GM18517 (cell line): Measurements from ENCODE around the gene DGKG.

ENCODE experiments used
- ATAC-seq: cut with Tn5 transposase; IDR thresholded peaks from one replicate; pipeline ENCODE4 v1.9.1; 2021; ENCODE audit warnings: mild to moderate bottlenecking, moderate library complexity; ENCODE audit not compliant: unreplicated experiment

The DGKG gene

GRCh38 chr3:186320862-186321568 is 41.0 kb downstream of the DGKG start:
- no peak for ATAC-seq

- ATAC-seq = no peak
These were observed 42.1 kb downstream of the DGKG start for GRCh38 chr3:186319945-186320344.

GRCh38 chr3:186318135-186318534 is 43.9 kb downstream of the DGKG start:
- ATAC-seq = no peak

- ATAC-seq = no peak
These were observed 44.6 kb downstream of the DGKG start for GRCh38 chr3:186317478-186317877.

- ATAC-seq = no peak
These were observed 45.3 kb downstream of the DGKG start for GRCh38 chr3:186316666-186317260.

GRCh38 chr3:186315581-186316354 is 46.3 kb downstream of the DGKG start:
- no peak for ATAC-seq

- no peak for ATAC-seq
These were observed 47.1 kb downstream of the DGKG start for GRCh38 chr3:186314896-186315295.

GRCh38 chr3:186311441-186311840 is 50.6 kb downstream of the DGKG start:
- no peak for ATAC-seq

- no peak for ATAC-seq
These were observed 53.5 kb downstream of the DGKG start for GRCh38 chr3:186308549-186308948.

- no peak for ATAC-seq
These were observed 54.3 kb downstream of the DGKG start for GRCh38 chr3:186307594-186308221.

- ATAC-seq = no peak
These were observed 56.7 kb downstream of the DGKG start for GRCh38 chr3:186305286-186305685.

- no peak for ATAC-seq
These were observed 58.1 kb downstream of the DGKG start for GRCh38 chr3:186303965-186304364.

- no peak for ATAC-seq
These were observed 62.7 kb downstream of the DGKG start for GRCh38 chr3:186299327-186299726.

- ATAC-seq = no peak
These were observed 63.2 kb downstream of the DGKG start for GRCh38 chr3:186298876-186299275.

GRCh38 chr3:186290796-186291195 is 71.2 kb downstream of the DGKG start:
- ATAC-seq = no peak

GRCh38 chr3:186287711-186288110 is 74.3 kb downstream of the DGKG start:
- no peak for ATAC-seq

- ATAC-seq = no peak
These were observed 75.9 kb downstream of the DGKG start for GRCh38 chr3:186286114-186286513.

- ATAC-seq = no peak
These were observed 77.4 kb downstream of the DGKG start for GRCh38 chr3:186284661-186285060.

GRCh38 chr3:186284349-186284652 is 77.7 kb downstream of the DGKG start:
- no peak for ATAC-seq

GRCh38 chr3:186283651-186284348 is 78.2 kb downstream of the DGKG start:
- no peak for ATAC-seq

- ATAC-seq = no peak
These were observed 78.9 kb downstream of the DGKG start for GRCh38 chr3:186283096-186283495.
